ENCODE measurements around the gene CHST13.
A peak's percentile ranks its signal among the peaks of the same experiment; 100 is the strongest.

CHST13 gene

GRCh38 chr3:126510308-126510910 is 13.5 kb upstream of the CHST13 start:
- no peak for DNase-seq

DNA sequence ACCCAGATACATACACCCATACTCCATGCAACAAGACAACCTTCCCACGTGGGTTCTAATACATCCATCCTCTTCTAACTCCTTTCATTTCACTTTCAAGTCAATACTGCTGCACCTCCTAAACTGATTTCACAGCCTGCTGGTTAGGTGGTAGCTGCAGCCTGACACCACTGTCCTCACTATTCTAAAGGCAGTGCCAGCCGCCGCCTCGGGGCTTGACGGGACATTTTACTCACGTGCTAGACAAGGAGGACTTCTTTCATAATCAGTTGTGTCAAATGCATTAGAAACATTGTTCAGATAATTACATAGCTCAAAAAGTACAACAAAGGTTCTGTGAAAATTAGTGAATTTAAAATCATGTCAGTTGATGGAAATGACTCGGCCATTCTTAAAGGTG is 12.7 kb upstream of the CHST13 start:
- no peak for DNase-seq

DNA sequence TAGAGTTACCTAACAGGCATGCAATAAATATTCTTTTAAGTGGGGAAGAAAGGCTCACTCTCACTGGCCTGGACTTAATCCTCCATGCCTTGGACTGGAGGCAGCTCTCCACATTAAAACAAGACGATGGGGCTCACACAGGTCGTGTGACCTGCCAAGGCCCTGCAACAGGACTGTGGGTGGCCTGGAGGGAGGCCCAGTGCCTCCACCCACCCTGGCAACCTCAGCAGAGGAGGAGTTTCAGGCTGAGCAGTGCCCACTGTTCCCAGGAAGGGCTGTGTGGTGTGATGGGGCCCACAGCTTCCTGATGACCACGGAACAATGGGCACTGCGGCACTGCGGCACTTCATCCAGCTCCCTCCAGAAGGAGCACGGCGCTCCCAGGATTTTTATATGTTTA is 11.9 kb upstream of the CHST13 start:
- DNase-seq = no peak

GRCh38 chr3:126512916-126513650 is 10.9 kb upstream of the CHST13 start:
- DNase-seq = no peak

GRCh38 chr3:126514161-126514560 is 9.8 kb upstream of the CHST13 start:
- no peak for DNase-seq

DNA sequence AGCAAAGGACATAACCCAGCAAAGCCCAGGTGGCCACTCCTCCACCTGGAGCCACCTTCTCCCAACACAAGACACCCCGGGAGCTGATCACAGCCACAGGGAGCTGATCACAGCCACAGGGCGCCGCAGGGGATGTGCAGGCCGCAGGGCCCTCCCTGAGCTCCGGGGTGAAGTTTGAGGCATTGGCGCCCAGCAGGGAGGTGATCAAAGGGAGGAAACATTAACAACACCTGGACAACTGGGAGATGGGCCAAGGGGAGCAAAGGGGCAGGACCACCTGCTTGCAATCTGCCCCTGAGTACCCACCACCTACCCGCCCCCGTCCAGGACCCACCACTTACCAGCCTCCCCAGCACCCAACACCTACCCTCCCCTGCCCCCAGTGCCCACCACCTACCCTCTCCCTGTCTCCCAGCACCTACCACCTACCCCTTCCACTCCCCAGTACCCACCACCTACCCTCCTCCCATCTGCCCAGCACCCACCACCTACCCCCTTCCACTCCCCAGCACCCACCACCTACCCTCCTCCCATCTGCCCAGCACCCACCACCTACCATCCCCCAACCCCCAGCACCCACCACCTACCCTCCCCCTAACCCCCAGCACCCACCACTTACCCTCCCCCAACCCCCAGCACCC is 8.8 kb upstream of the CHST13 start:
- no peak for DNase-seq

DNA sequence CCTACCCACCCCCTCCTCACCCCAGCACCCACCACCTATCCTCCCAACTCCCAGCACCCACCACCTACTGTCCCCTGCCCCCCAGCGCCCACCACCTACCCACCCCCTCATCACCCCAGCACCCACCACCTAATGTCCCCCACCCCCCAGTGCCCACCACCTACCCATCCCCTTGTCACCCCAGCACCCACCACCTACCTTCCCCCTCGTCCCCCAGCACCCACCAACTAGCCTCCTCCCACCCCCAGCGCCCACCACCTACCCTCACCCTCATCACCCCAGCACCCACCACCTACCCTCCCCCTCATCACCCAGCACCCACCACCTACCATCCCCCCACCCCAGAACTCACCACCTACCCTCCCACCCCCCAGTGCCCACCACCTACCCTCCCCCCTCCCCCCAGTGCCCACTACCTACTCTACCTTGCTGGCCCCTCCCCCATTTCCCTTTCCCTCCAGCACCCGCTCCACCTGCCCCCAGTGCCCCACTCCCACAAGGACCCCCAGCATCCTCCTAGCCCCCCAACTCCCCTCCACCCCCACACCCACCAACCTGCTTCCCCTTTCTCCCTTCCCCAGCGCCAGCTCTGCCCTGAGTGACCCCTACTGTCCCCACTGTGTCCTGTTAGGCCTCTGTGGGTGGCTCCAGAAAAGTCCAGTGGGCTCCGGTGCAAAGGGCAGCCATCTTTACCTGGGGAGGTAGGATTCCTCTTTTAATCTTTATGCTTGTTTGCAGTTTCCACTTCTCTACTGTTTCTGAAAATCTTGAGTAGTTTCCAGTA is 7.6 kb upstream of the CHST13 start:
- no peak for DNase-seq

- no peak for DNase-seq
These were observed 7.0 kb upstream of the CHST13 start for GRCh38 chr3:126516936-126517290.

- no peak for DNase-seq
These were observed 6.5 kb upstream of the CHST13 start, which contains the start of gene UROC1 for GRCh38 chr3:126517291-126517951. Gene UROC1, minus strand, starts transcription at chr3:126517773. Its CDS starts 54 bp downstream, at chr3:126517719.

- DNase-seq = no peak
These were observed 5.8 kb upstream of the CHST13 start for GRCh38 chr3:126517986-126518778.

DNA sequence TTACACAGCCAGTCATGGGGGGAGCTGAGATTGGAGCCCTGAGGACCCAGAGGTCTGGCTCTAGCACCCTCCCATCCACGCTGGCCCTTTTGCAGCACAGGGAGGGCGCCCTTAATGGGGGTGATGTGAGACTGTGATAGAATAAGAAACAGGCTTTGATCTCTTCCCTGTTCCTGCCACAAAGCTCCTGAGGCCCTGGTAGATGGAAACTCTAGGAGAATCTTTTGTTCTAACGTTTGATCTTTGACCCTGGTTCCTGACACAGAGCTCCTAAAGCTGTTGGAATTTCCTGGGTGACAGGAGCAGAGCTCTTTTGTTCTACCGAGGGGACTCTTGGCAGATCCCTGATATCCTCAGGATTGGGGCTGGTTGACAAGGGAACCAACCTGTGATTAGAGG is 5.2 kb upstream of the CHST13 start:
- DNase-seq = no peak

DNA sequence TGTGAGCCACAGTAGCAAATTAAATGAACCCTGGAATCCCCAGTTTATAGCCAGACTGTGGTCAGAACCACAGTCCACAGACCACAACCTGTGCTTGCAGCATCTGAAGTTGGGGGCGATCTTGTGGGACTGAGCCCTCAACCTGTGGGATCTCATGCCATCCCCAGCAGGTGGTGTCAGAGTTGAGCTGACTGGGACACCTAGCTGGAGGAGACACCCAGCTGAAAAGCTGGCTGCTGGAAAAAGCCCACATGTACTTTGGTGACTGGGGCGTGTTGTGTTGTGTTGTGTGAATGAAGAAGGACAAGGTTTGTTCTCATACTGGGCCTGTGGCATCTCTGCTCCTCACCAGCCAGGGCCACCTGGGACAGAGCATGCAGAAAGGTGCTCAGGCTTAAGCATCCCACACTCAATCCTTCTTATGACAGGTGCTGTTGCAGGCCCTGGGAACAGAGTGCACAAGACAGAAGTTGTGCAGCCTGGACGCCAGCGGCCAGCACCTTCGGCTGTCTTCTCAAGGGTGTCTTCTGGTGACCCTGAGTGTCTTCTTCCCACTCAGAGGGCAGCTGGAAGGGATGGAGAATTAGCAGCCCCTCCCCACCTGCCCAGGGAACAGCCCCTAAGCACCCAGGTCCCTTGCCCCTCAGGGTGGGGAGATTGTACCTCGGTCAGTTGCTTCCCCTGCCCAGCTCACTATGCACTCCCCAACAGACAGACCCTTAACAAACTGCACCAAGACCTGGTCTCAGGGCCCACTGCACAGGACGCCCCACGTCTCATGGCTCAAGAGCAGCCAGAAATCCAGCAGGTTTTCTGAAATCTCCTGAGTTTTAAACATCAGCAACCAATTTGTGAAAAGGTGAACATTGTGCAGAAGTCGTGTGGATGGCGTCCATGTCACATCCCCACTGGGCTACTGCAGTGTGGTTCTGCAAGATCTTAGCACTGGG is 4.2 kb upstream of the CHST13 start:
- no peak for DNase-seq

DNA sequence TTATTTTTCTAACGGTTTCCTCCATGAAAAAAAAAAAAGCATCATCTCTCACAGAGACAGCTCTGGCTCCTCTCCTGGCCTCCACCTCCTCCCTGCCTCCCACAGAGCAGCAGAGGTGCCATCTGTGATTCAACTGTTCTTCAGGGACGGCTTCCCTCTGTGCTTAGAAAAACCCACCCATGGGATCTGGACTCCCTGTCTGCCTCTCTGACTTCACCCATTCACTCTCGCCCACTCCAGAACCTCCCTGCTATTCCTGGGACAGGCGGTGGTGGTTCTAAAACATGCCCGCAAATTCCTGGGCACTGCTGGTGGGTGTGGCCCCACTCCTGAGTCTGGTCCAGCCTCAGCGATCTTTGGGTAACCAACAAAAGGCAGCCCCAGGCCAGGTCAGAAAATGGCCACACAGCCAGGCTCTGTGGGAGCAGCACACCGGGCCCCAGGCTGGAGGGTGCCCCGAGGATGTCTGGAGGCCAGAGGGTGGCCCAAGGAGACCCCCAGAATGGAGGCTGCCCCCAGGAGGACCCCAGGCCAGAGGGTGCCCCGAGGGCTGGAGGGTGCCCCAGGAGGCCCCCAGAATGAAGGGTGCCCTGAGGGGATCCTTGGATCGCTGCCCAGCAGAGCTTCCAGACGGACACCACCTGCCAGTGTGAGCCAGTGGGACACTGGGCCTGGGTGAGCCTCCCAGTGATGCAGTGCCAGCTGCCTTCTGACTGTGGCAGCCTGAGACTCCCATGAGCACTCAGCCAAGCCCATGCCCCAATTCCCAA is 2.6 kb upstream of the CHST13 start:
- no peak for DNase-seq

DNA sequence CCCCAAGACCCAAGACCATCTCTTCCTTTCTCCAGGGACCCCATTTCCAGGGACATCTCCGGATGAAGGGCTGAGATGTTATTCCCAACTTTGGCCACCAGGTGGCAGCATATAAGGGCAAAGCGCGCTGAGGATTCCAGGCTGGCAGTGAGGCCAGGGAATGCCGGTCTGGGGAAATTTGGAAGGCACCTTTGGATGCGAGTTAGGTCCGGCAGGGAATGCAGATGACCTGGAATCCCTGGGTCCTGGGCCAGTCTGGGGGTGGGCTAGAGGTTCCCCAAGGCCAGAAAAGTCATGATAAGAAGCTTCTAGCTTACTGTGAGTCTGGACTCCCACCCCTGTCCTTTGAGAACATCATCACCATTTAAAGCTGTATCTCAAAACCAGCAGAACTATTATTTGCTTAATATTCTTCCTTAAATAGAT is 1.6 kb upstream of the CHST13 start:
- peak in 1 of 5 donors; percentile 33 for DNase-seq

- no peak for DNase-seq
These were observed 554 bp downstream of the CHST13 start for GRCh38 chr3:126524429-126524988.

GRCh38 chr3:126525091-126525852 is 1.3 kb downstream of the CHST13 start:
- no peak for DNase-seq

DNA sequence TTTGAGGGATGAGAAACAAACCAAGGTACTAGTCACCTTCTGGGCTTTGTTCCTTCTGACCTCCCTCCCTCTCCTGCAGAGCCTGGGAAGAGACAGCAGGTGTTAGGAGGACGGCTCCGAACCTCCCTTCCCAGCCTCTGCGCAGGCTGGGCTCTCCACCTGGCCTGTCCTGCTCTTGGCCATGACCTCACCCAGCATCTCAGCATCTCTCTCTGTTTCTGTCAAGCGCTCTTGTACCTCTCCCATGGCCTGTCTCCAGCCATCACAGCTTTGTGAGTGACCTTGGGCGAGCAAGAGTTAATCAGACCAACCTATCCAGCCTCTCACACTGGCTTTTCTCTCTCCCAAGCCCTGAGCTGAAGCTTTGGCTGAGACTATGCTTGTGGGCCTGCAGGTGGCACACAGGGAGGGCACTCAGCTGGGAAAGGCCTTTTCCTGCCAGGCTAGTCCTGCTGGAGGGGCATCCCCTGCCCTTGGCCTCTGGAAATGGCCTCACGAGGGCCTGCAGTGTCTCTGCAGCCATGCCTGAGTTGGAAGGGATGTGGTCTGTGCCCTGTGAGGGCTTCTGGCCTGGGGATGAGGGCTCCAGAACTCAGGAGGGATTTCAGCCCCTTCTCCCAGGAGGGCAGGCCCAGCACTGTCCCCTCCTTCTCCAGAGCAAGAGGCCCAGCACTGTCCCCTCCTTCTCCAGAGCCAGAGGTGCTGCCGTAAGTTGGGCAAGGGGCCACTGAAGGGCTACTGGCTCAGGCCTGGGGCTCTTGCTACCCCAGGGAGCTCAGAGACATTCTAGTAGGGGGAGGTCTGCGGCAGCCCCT is 2.1 kb downstream of the CHST13 start:
- no peak for DNase-seq

GRCh38 chr3:126526668-126527005 is 2.7 kb downstream of the CHST13 start:
- no peak for DNase-seq

Measured in T-helper 1 cell (primary cell).